ENCODE measurements around the gene SMTNL2.

Gene SMTNL2

DNA sequence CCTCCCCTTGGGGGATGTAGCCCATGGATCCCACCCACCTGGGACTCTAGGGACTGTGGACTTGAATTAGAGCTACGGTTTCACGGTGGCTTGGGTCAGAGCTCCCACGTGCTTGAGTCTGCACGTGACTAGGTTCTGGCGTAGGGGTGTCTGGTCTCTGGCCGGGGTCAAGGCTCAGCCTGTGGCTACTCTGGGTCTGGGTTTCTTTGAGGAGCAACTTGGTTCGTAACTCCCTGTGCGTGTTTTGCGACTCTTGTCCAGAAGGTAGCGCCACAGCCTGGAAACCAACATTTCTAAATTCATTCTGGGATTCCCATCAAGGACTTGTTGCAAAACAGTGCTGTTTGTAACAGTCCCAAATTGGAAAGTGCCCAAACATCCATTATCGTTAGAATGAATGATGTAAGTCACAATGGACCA is 23.5 kb upstream of the SMTNL2 start:
- Histone ChIP-seq H3K4me1 (ENCODE audit: control insufficient read depth in 2 of 2, insufficient read depth in 2 of 2, low read length in 2 of 2) (peaks cover 40% of the 10 kb centered on the region in 2 donors), H3K36me3 (ENCODE audit: control insufficient read depth in 2 of 2, insufficient read depth in 2 of 2, low read length in 2 of 2) (peaks cover 4 to 6% of the 10 kb centered on the region in 2 donors), H3K27me3 (ENCODE audit: control insufficient read depth in 2 of 2, insufficient read depth in 2 of 2, low read length in 2 of 2) (no peaks in the 10 kb centered on the region), H3K9ac (ENCODE audit: low read depth in 1 of 2, low read length in 2 of 2) (peak overlapping the region; percentile 36 to 90), H3K9me3 (ENCODE audit: control insufficient read depth in 2 of 2, low read length in 2 of 2) (no peaks in the 10 kb centered on the region), H3K4me3 (ENCODE audit: low read length in 2 of 2) (peak overlapping the region; percentile 80 to 82), H3K27ac (ENCODE audit: low read depth in 2 of 2, low read length in 2 of 2) (peak overlapping the region; percentile 88 to 90)

DNA sequence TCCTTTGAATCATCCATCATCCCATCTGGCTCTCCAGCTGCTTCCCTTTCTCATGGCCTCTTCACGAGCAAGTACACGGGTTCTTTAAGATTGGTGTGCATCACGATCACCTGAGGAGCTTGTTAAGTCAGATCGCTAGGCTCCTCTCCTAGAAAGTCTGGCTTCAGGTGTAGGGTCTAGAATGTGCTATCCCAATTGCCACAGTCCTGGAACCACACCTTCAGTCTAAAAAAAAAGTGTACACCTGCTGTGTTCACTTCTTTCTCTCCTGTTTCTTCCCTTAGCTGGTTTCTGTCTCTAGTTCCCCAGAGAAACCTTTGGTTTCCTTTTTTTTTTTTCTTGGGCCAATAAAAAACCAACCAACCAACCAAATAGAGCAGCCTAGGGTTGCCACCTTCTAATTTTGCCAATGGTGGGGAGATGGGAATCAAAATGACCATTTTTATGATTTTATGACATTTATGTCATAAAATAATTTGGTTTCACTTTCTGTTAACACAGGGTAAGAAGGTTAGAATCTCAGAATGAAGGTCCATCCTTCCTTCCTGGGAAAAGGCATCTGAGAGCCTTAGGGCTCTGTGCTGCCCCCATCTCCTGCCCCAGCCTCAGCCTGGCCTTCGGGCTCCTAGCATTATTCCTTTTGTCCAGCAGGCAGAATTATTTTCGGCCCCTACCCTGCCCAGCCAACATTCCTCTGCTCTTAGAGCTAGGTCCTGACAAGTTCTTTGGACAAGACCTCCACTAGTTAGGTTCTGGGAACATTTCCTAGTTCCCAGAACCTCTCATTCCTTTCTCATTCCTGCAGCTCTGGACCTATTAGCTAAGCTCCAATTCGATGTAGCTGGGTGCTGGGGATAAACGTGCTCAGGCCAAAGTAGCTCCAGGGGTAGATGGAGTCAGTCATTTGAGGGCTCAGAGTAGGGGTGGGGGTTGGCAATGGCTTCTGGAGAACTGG is 22.0 kb upstream of the SMTNL2 start:
- Histone ChIP-seq H3K36me3 (ENCODE audit: control insufficient read depth in 2 of 2, insufficient read depth in 2 of 2, low read length in 2 of 2) (peaks cover 4 to 6% of the 10 kb centered on the region in 2 donors), H3K4me1 (ENCODE audit: control insufficient read depth in 2 of 2, insufficient read depth in 2 of 2, low read length in 2 of 2) (peaks cover 33 to 37% of the 10 kb centered on the region in 2 donors), H3K9me3 (ENCODE audit: control insufficient read depth in 2 of 2, low read length in 2 of 2) (no peaks in the 10 kb centered on the region), H3K4me3 (ENCODE audit: low read length in 2 of 2) (peak overlapping the region; percentile 33 to 39), H3K27me3 (ENCODE audit: control insufficient read depth in 2 of 2, insufficient read depth in 2 of 2, low read length in 2 of 2) (no peaks in the 10 kb centered on the region), H3K9ac (ENCODE audit: low read depth in 1 of 2, low read length in 2 of 2) (peak overlapping the region; percentile 5 to 54), H3K27ac (ENCODE audit: low read depth in 2 of 2, low read length in 2 of 2) (peak overlapping the region; percentile 88 to 90)

DNA sequence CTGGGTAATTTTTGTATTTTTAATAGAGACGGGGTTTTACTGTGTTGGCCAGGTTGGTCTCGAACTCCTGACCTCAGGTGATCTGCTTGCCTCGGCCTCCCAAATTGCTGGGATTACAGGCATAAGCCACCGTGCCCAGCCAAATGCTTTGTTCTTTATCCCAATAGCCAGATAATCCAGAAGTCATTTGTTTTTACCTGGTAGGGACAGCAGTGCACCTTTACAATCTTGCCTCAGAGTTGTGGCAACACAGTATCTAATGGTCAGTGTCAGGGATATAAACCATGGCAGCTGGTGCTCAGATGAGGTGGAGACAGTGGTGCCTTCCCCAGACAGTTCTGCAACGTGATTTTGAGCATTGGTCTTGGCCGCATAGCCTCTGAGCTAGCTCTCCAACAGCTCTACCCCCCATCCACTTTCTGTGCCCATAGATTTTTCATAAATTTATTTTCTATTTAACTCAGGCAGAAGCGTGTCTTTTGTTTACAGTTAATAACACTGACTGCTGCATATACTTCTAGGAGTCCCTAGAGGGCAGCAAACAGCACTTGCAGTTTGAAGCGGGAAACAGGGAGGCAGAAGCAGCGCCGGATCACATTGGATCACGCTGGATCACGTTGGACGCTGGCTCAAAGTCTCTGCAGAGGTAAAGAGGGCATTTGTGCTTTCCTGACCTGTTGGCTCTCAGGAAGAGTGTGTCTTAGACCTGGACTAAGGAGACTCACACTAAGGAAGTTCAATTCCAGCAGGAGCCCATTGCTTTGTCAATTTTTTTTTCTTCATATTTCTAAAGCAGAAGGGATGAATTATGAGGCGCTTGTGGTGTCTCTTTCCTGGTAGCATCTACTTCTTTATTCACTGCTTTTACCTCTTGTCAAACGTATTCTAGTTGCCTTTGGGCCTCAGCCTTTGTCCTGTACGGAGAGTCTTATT is 18.9 kb upstream of the SMTNL2 start:
- H3K9ac ChIP-seq (ENCODE audit: low read depth in 1 of 2, low read length in 2 of 2), result peak overlapping the region in 1 of 2 donors; percentile 52
- peak overlapping the region in 1 of 2 donors; percentile 50 for H3K4me3 ChIP-seq (ENCODE audit: low read length in 2 of 2)
- H3K27ac ChIP-seq (ENCODE audit: low read depth in 2 of 2, low read length in 2 of 2), result peak overlapping the region in 1 of 2 donors; percentile 23
- no peaks in the 10 kb centered on the region for H3K27me3 ChIP-seq (ENCODE audit: control insufficient read depth in 2 of 2, insufficient read depth in 2 of 2, low read length in 2 of 2)
- no peaks in the 10 kb centered on the region for H3K36me3 ChIP-seq (ENCODE audit: control insufficient read depth in 2 of 2, insufficient read depth in 2 of 2, low read length in 2 of 2)
- H3K4me1 ChIP-seq (ENCODE audit: control insufficient read depth in 2 of 2, insufficient read depth in 2 of 2, low read length in 2 of 2), result peaks cover 23 to 29% of the 10 kb centered on the region in 2 donors
- no peaks in the 10 kb centered on the region for H3K9me3 ChIP-seq (ENCODE audit: control insufficient read depth in 2 of 2, low read length in 2 of 2)

DNA sequence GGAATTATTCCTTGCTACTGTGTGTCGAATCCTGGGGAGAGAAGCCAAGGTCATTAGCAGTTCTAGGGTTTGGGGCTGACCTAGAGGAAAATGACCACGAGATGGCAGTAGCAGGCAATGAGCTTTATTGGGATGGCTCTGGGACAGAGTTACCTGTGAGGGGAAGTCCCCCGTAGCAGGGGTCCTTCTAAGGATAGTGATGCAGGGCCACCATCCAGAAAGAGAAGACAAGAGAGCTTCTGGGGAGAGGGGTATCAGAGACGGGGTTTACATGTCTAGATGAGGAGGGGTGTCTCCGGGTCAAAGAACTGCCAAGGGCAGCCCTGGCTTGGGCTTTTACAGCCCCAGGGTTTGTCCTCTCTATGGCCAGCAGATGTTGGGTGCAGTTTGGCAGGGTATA is 17.5 kb upstream of the SMTNL2 start:
- H3K9ac ChIP-seq (ENCODE audit: low read depth in 1 of 2, low read length in 2 of 2), result no peak overlapping the region
- no peaks in the 10 kb centered on the region for H3K36me3 ChIP-seq (ENCODE audit: control insufficient read depth in 2 of 2, insufficient read depth in 2 of 2, low read length in 2 of 2)
- no peaks in the 10 kb centered on the region for H3K9me3 ChIP-seq (ENCODE audit: control insufficient read depth in 2 of 2, low read length in 2 of 2)
- H3K4me1 ChIP-seq (ENCODE audit: control insufficient read depth in 2 of 2, insufficient read depth in 2 of 2, low read length in 2 of 2), result peaks cover 12 to 17% of the 10 kb centered on the region in 2 donors
- no peak overlapping the region for H3K4me3 ChIP-seq (ENCODE audit: low read length in 2 of 2)
- H3K27me3 ChIP-seq (ENCODE audit: control insufficient read depth in 2 of 2, insufficient read depth in 2 of 2, low read length in 2 of 2), result no peaks in the 10 kb centered on the region
- H3K27ac ChIP-seq (ENCODE audit: low read depth in 2 of 2, low read length in 2 of 2), result no peak overlapping the region

DNA sequence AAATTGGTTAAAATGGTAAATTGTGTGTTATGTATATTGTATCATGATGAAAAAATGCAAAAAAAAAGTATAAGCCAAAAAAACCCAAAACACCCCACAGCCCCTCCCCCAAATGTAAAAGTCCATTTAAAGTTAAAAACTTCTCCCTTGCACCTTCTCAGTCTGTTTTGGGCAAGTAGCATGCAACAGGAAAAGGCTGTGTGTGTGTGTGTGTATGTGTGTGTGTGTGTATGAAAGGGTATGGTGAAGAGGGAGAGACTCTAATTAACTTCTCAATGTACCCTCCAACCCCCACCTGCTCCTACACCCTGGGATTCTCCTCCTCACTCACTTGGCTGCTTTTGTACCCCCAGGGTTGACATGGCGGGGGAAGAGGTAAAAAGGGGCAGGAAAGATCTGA is 14.7 kb upstream of the SMTNL2 start:
- Histone ChIP-seq H3K27me3 (ENCODE audit: control insufficient read depth in 2 of 2, insufficient read depth in 2 of 2, low read length in 2 of 2) (no peaks in the 10 kb centered on the region), H3K36me3 (ENCODE audit: control insufficient read depth in 2 of 2, insufficient read depth in 2 of 2, low read length in 2 of 2) (no peaks in the 10 kb centered on the region), H3K9me3 (ENCODE audit: control insufficient read depth in 2 of 2, low read length in 2 of 2) (no peaks in the 10 kb centered on the region), H3K4me3 (ENCODE audit: low read length in 2 of 2) (no peak overlapping the region), H3K4me1 (ENCODE audit: control insufficient read depth in 2 of 2, insufficient read depth in 2 of 2, low read length in 2 of 2) (peaks cover 3 to 6% of the 10 kb centered on the region in 2 donors), H3K27ac (ENCODE audit: low read depth in 2 of 2, low read length in 2 of 2) (no peak overlapping the region), H3K9ac (ENCODE audit: low read depth in 1 of 2, low read length in 2 of 2) (no peak overlapping the region)

DNA sequence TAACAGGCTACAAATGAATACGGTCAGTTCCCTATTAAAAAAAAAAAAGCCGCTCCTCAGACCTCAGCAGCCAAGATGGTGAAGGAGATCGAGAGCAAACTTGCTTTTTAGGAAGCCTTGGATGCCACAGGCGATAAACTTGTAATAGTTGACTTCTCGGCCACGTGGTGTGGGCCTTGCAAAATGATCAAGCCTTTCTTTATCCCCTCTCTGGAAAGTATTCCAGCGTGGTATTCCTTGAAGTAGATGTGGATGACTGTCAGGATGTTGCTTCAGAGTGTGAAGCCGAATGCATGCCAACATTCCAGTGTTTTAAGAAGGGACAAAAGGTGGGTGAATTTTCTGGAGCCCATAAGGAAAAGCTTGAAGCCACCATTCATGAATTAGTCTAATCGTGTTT is 12.2 kb upstream of the SMTNL2 start:
- Histone ChIP-seq H3K4me1 (ENCODE audit: control insufficient read depth in 2 of 2, insufficient read depth in 2 of 2, low read length in 2 of 2) (no peaks in the 10 kb centered on the region), H3K4me3 (ENCODE audit: low read length in 2 of 2) (no peak overlapping the region), H3K9ac (ENCODE audit: low read depth in 1 of 2, low read length in 2 of 2) (no peak overlapping the region), H3K9me3 (ENCODE audit: control insufficient read depth in 2 of 2, low read length in 2 of 2) (no peaks in the 10 kb centered on the region), H3K36me3 (ENCODE audit: control insufficient read depth in 2 of 2, insufficient read depth in 2 of 2, low read length in 2 of 2) (no peaks in the 10 kb centered on the region), H3K27me3 (ENCODE audit: control insufficient read depth in 2 of 2, insufficient read depth in 2 of 2, low read length in 2 of 2) (no peaks in the 10 kb centered on the region), H3K27ac (ENCODE audit: low read depth in 2 of 2, low read length in 2 of 2) (no peak overlapping the region)

DNA sequence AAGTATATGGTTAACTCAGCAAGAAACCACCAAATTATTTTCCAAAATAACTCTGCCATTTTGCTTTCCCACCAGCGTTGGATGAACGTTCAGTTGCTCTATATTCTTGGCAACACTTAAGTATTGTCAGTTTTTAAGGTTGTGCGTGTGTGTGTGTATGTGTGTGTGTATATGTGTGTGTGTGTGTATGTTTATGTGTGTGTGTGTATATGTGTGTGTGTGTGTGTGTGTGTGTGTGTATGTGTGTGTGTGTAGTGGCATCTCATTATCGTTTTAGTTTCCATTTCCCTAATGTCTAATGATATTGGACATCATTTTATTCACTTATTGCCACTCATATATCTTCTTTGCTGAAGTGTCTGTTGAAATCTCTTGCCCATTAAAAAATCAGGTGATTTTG is 11.2 kb upstream of the SMTNL2 start:
- Histone ChIP-seq H3K27me3 (ENCODE audit: control insufficient read depth in 2 of 2, insufficient read depth in 2 of 2, low read length in 2 of 2) (no peaks in the 10 kb centered on the region), H3K27ac (ENCODE audit: low read depth in 2 of 2, low read length in 2 of 2) (no peak overlapping the region), H3K4me1 (ENCODE audit: control insufficient read depth in 2 of 2, insufficient read depth in 2 of 2, low read length in 2 of 2) (no peaks in the 10 kb centered on the region), H3K4me3 (ENCODE audit: low read length in 2 of 2) (no peak overlapping the region), H3K9me3 (ENCODE audit: control insufficient read depth in 2 of 2, low read length in 2 of 2) (no peaks in the 10 kb centered on the region), H3K36me3 (ENCODE audit: control insufficient read depth in 2 of 2, insufficient read depth in 2 of 2, low read length in 2 of 2) (no peaks in the 10 kb centered on the region), H3K9ac (ENCODE audit: low read depth in 1 of 2, low read length in 2 of 2) (no peak overlapping the region)

DNA sequence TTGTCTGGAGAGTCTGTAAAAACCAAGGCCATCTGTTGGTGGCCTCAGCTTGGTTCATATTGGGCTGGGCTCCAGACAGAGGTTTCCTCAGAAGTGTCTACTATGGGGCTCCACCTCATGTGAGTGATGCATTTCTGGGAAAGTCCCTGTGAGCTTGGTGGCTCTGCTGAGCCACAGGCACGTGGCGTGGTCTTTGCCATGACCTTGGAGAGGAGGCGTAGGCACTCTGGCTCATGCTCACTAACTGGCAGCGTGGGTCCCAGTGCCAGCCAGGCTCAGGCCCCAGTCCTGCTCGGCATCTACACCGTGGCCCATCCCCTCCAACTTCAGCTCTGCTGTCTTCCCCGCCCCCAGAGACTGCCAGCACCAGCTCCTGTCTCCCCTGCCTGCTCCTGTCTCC is 10.7 kb upstream of the SMTNL2 start:
- H3K27me3 ChIP-seq (ENCODE audit: control insufficient read depth in 2 of 2, insufficient read depth in 2 of 2, low read length in 2 of 2), result no peaks in the 10 kb centered on the region
- no peak overlapping the region for H3K27ac ChIP-seq (ENCODE audit: low read depth in 2 of 2, low read length in 2 of 2)
- no peaks in the 10 kb centered on the region for H3K36me3 ChIP-seq (ENCODE audit: control insufficient read depth in 2 of 2, insufficient read depth in 2 of 2, low read length in 2 of 2)
- no peaks in the 10 kb centered on the region for H3K9me3 ChIP-seq (ENCODE audit: control insufficient read depth in 2 of 2, low read length in 2 of 2)
- no peak overlapping the region for H3K4me3 ChIP-seq (ENCODE audit: low read length in 2 of 2)
- H3K9ac ChIP-seq (ENCODE audit: low read depth in 1 of 2, low read length in 2 of 2), result no peak overlapping the region
- H3K4me1 ChIP-seq (ENCODE audit: control insufficient read depth in 2 of 2, insufficient read depth in 2 of 2, low read length in 2 of 2), result no peaks in the 10 kb centered on the region

DNA sequence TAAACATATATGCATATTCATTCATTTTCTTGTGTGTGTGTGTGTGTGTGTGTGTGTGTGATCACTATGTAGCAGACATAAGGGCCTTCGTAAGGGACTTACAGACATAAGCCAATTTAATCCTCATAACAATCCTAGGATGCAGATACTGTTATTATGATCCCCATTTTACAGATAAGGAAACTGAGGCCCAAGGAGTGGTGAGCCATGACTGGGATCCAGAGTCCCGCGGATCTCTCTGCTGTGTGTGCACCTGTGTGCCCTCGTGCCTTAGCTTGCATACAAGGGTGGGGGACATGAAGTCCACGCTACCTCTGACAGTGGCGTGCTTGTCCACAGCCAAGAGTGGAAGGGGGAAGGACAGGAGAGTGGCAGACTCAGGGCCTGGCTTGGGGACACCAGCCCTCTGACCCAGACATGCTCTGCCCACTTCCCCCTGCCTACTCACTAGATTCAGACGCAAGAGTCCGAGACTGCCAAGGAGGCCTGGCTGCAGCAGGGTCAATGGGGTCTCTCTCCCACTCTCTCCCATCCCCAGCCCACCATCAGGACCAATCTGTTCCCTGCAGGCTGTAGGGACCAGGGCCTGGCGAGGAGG is 9.8 kb upstream of the SMTNL2 start:
- Histone ChIP-seq H3K9ac (ENCODE audit: low read depth in 1 of 2, low read length in 2 of 2) (no peak overlapping the region), H3K27me3 (ENCODE audit: control insufficient read depth in 2 of 2, insufficient read depth in 2 of 2, low read length in 2 of 2) (no peaks in the 10 kb centered on the region), H3K4me3 (ENCODE audit: low read length in 2 of 2) (no peak overlapping the region), H3K4me1 (ENCODE audit: control insufficient read depth in 2 of 2, insufficient read depth in 2 of 2, low read length in 2 of 2) (no peaks in the 10 kb centered on the region), H3K27ac (ENCODE audit: low read depth in 2 of 2, low read length in 2 of 2) (no peak overlapping the region), H3K9me3 (ENCODE audit: control insufficient read depth in 2 of 2, low read length in 2 of 2) (no peaks in the 10 kb centered on the region), H3K36me3 (ENCODE audit: control insufficient read depth in 2 of 2, insufficient read depth in 2 of 2, low read length in 2 of 2) (no peaks in the 10 kb centered on the region)
